GM18519 (cell line): Measurements from ENCODE around the gene GAST.
"Not testable (repeated sequence)": the region's sequence is repeated elsewhere in the genome, so short reads cannot be mapped to it uniquely, and the experiment has no call there.

ENCODE experiments used
- ATAC-seq: cut with Tn5 transposase; IDR thresholded peaks from one replicate; pipeline ENCODE4 v1.9.1; 2021; ENCODE audit warnings: mild to moderate bottlenecking, moderate library complexity; ENCODE audit not compliant: unreplicated experiment, low FRiP score

GAST gene

GRCh38 chr17:41682631-41683030 is 29.5 kb upstream of the GAST start:
- ATAC-seq = no peak

GRCh38 chr17:41683441-41684007 is 28.6 kb upstream of the GAST start:
- no peak for ATAC-seq

- no peak for ATAC-seq
Measured at GRCh38 chr17:41684035-41684434, 28.1 kb upstream of the GAST start.

- ATAC-seq = not testable (repeated sequence)
Measured at GRCh38 chr17:41685753-41686152, 26.4 kb upstream of the GAST start.

- no peak for ATAC-seq
Measured at GRCh38 chr17:41686281-41686680, 25.9 kb upstream of the GAST start.

- peak; percentile 9 for ATAC-seq
Measured at GRCh38 chr17:41687828-41688640, 24.1 kb upstream of the GAST start.

GRCh38 chr17:41688641-41689496 is 23.3 kb upstream of the GAST start, which contains the start of gene EIF1:
EIF1 (plus strand) TSS chr17:41688885; CDS start chr17:41689039, 154 bp downstream.
- ATAC-seq = peak; percentile 63

GRCh38 chr17:41689497-41690299 is 22.4 kb upstream of the GAST start:
- no peak for ATAC-seq

GRCh38 chr17:41690497-41690896 is 21.6 kb upstream of the GAST start:
- ATAC-seq = no peak

- no peak for ATAC-seq
Measured at GRCh38 chr17:41691031-41691777, 20.9 kb upstream of the GAST start.

GRCh38 chr17:41692722-41693521 is 19.2 kb upstream of the GAST start:
- no peak for ATAC-seq

GRCh38 chr17:41695134-41695661 is 16.9 kb upstream of the GAST start:
- ATAC-seq = no peak

- ATAC-seq = no peak
Measured at GRCh38 chr17:41695954-41696757, 16.0 kb upstream of the GAST start.

GRCh38 chr17:41697122-41697962 is 14.8 kb upstream of the GAST start:
- no peak for ATAC-seq

- ATAC-seq = not testable (repeated sequence)
Measured at GRCh38 chr17:41700843-41701242, 11.3 kb upstream of the GAST start.

GRCh38 chr17:41702712-41703111 is 9.4 kb upstream of the GAST start:
- ATAC-seq = no peak
